ENCODE measurements around the gene PCDHGC3.

Gene PCDHGC3

GRCh38 chr5:141494761-141495452, 19.1 kb downstream of the PCDHGC3 start:
- no peak for DNase-seq (ENCODE audit: low read depth in 1 of 2, low spot score in 1 of 2)
- Histone ChIP-seq H3K27ac (replicated peaks) (no peak overlapping the region), H3K27me3 (ENCODE audit: insufficient read depth, poor library complexity, severe bottlenecking) (peaks cover 32% of the 10 kb centered on the region), H3K4me3 (replicated peaks; ENCODE audit: insufficient read depth, low read length) (no peak overlapping the region)
- TF ChIP-seq POLR2AphosphoS5 (IDR thresholded peaks at IDR 0.05; ENCODE audit: low read depth) (no peak), SPI1 (IDR thresholded peaks at IDR 0.05; ENCODE audit: borderline replicate concordance, low read depth) (no peak), GABPA (IDR thresholded peaks at IDR 0.05; ENCODE audit: low read depth) (no peak), CTCF (IDR thresholded peaks at IDR 0.05; ENCODE audit: insufficient read depth, low read length) (no peak), REST (IDR thresholded peaks at IDR 0.05; ENCODE audit: insufficient replicate concordance, low read depth) (no peak)

GRCh38 chr5:141495453-141495811, 19.7 kb downstream of the PCDHGC3 start:
- no peak overlapping the region for H3K27ac ChIP-seq (replicated peaks)
- peaks cover 32% of the 10 kb centered on the region for H3K27me3 ChIP-seq (ENCODE audit: insufficient read depth, poor library complexity, severe bottlenecking)
- H3K4me3 ChIP-seq (replicated peaks; ENCODE audit: insufficient read depth, low read length), result no peak overlapping the region
- TF ChIP-seq CTCF (IDR thresholded peaks at IDR 0.05; ENCODE audit: insufficient read depth, low read length) (no peak), SPI1 (IDR thresholded peaks at IDR 0.05; ENCODE audit: borderline replicate concordance, low read depth) (no peak), POLR2AphosphoS5 (IDR thresholded peaks at IDR 0.05; ENCODE audit: low read depth) (no peak), GABPA (IDR thresholded peaks at IDR 0.05; ENCODE audit: low read depth) (no peak)
- no peak for DNase-seq (ENCODE audit: low read depth in 1 of 2, low spot score in 1 of 2)

- TF ChIP-seq CTCF (IDR thresholded peaks at IDR 0.05; ENCODE audit: insufficient read depth, low read length) (no peak), SPI1 (IDR thresholded peaks at IDR 0.05; ENCODE audit: borderline replicate concordance, low read depth) (no peak), REST (IDR thresholded peaks at IDR 0.05; ENCODE audit: insufficient replicate concordance, low read depth) (no peak), GABPA (IDR thresholded peaks at IDR 0.05; ENCODE audit: low read depth) (no peak), POLR2AphosphoS5 (IDR thresholded peaks at IDR 0.05; ENCODE audit: low read depth) (no peak)
- H3K27ac ChIP-seq (replicated peaks), result no peak overlapping the region
- no peak for DNase-seq (ENCODE audit: low read depth in 1 of 2, low spot score in 1 of 2)
- peaks cover 32% of the 10 kb centered on the region for H3K27me3 ChIP-seq (ENCODE audit: insufficient read depth, poor library complexity, severe bottlenecking)
- no peak overlapping the region for H3K4me3 ChIP-seq (replicated peaks; ENCODE audit: insufficient read depth, low read length)
These were observed 20.3 kb downstream of the PCDHGC3 start for GRCh38 chr5:141496038-141496437.

- no peak for DNase-seq (ENCODE audit: low read depth in 1 of 2, low spot score in 1 of 2)
- no peak for TF ChIP-seq GABPA (IDR thresholded peaks at IDR 0.05; ENCODE audit: low read depth)
- TF ChIP-seq POLR2AphosphoS5 (IDR thresholded peaks at IDR 0.05; ENCODE audit: low read depth), result no peak
- TF ChIP-seq REST (IDR thresholded peaks at IDR 0.05; ENCODE audit: insufficient replicate concordance, low read depth), result no peak
- no peak for TF ChIP-seq SPI1 (IDR thresholded peaks at IDR 0.05; ENCODE audit: borderline replicate concordance, low read depth)
- TF ChIP-seq CTCF (IDR thresholded peaks at IDR 0.05; ENCODE audit: insufficient read depth, low read length), result no peak
- no peak overlapping the region for H3K4me3 ChIP-seq (replicated peaks; ENCODE audit: insufficient read depth, low read length)
- H3K27ac ChIP-seq (replicated peaks), result no peak overlapping the region
- no peaks in the 10 kb centered on the region for H3K27me3 ChIP-seq (ENCODE audit: insufficient read depth, poor library complexity, severe bottlenecking)
These were observed 26.0 kb downstream of the PCDHGC3 start for GRCh38 chr5:141501761-141502160.

All from HL-60 (cell line).